NB4 (cell line): Measurements from ENCODE around the gene LRP1B.

ENCODE experiments used
- DNase-seq: peaks from one replicate; pipeline ENCODE4 v3.0.0; 2010; ENCODE audit warnings: low read depth
- H3K4me3 ChIP-seq: one replicate; pipeline ENCODE4 v1.5.1; 2011; ENCODE audit warnings: mild to moderate bottlenecking, low read depth, low read length, moderate library complexity
- CTCF ChIP-seq: IDR thresholded peaks from one replicate; pipeline ENCODE4 v1.5.1; 2012; ENCODE audit warnings: low read depth, low read length
- MAX ChIP-seq: IDR thresholded peaks from 2 replicates; pipeline ENCODE4 v1.6.1; 2011; ENCODE audit warnings: low read depth, low read length
- MYC ChIP-seq: IDR thresholded peaks from 2 replicates; pipeline ENCODE4 v1.6.1; 2011; ENCODE audit warnings: low read depth, low read length
- POLR2A ChIP-seq: IDR thresholded peaks from 2 replicates; pipeline ENCODE4 v1.6.1; 2011; ENCODE audit warnings: mild to moderate bottlenecking; ENCODE audit not compliant: insufficient read length; ENCODE audit errors: extremely low read depth

The LRP1B gene

GRCh38 chr2:142041105-142041504 is 89.7 kb downstream of the LRP1B start:
- no peak for DNase-seq
- H3K4me3 ChIP-seq: no peak overlapping the region
- TF ChIP-seq CTCF (no peak), POLR2A (no peak)

- no peak overlapping the region for H3K4me3 ChIP-seq
- no peak for DNase-seq
- TF ChIP-seq MAX: no peak
- no peak for TF ChIP-seq CTCF
- no peak for TF ChIP-seq POLR2A
- no peak for TF ChIP-seq MYC
These were observed 90.3 kb downstream of the LRP1B start for GRCh38 chr2:142040556-142040955.

- TF ChIP-seq MYC (no peak), POLR2A (no peak), MAX (no peak)
- no peak for DNase-seq
- H3K4me3 ChIP-seq: no peak overlapping the region
These were observed 92.0 kb downstream of the LRP1B start for GRCh38 chr2:142038826-142039225.

- TF ChIP-seq CTCF (no peak), MYC (no peak), MAX (no peak)
- peak; percentile 6 for DNase-seq
- no peak overlapping the region for H3K4me3 ChIP-seq
These were observed 93.1 kb downstream of the LRP1B start for GRCh38 chr2:142037744-142038143.

- TF ChIP-seq POLR2A (no peak), CTCF (no peak), MYC (no peak), MAX (no peak)
- no peak overlapping the region for H3K4me3 ChIP-seq
- peak; percentile 36 for DNase-seq
These were observed 93.8 kb downstream of the LRP1B start for GRCh38 chr2:142037066-142037465.

GRCh38 chr2:142033393-142033792 is 97.4 kb downstream of the LRP1B start:
- no peak overlapping the region for H3K4me3 ChIP-seq
- no peak for DNase-seq
- TF ChIP-seq POLR2A (no peak), MAX (no peak), MYC (no peak), CTCF (no peak)
